Hepatocyte (in vitro differentiated cells): ENCODE data around the gene HTRA2. TPM values are rescaled to one million over a fixed set of nuclear protein-coding genes. Genes with fewer than 3 reads are reported as not detected.
A peak's percentile ranks its signal among the peaks of the same experiment; 100 is the strongest.
"Not testable (repeated sequence)": the region's sequence is repeated elsewhere in the genome, so short reads cannot be mapped to it uniquely, and the experiment has no call there.

Experiments used
- DNase-seq: peaks from one replicate; pipeline ENCODE4 v3.0.0-alpha.2; 2016; ENCODE audit warnings: low spot score
- H2AFZ ChIP-seq: fragments of 200-600 bp; sonication (generic); 2 replicates; pipeline ENCODE4 v1.6.0; 2016; ENCODE audit warnings: antibody characterized with exemption, mild to moderate bottlenecking
- H3K27ac ChIP-seq: fragments of 200-600 bp; sonication (generic); 2 replicates; pipeline ENCODE4 v1.5.1; 2016; ENCODE audit warnings: mild to moderate bottlenecking
- H3K27me3 ChIP-seq: fragments of 200-600 bp; sonication (generic); 2 replicates; pipeline ENCODE4 v1.6.1; 2016
- H3K36me3 ChIP-seq: fragments of 200-600 bp; sonication (generic); replicated peaks from 2 replicates; pipeline ENCODE4 v1.5.1; 2016; ENCODE audit warnings: low read depth; ENCODE audit not compliant: insufficient read depth
- H3K4me1 ChIP-seq: fragments of 200-600 bp; sonication (generic); 2 replicates; pipeline ENCODE4 v1.5.1; 2016; ENCODE audit warnings: mild to moderate bottlenecking, moderate library complexity; ENCODE audit not compliant: insufficient read depth
- H3K4me2 ChIP-seq: fragments of 200-600 bp; sonication (generic); 2 replicates; pipeline ENCODE4 v1.6.0; 2016
- H3K4me3 ChIP-seq: fragments of 200-600 bp; sonication (generic); 2 replicates; pipeline ENCODE4 v1.5.1; 2016; ENCODE audit warnings: mild to moderate bottlenecking
- H3K79me2 ChIP-seq: fragments of 200-600 bp; sonication (generic); 2 replicates; pipeline ENCODE4 v1.6.0; 2017; ENCODE audit warnings: mild to moderate bottlenecking
- H3K9me2 ChIP-seq: fragments of 200-600 bp; sonication (generic); replicated peaks from 2 replicates; pipeline ENCODE4 v1.6.0; 2017; ENCODE audit warnings: mild to moderate bottlenecking; ENCODE audit not compliant: insufficient read depth
- H3K9me3 ChIP-seq: fragments of 200-600 bp; sonication (generic); 2 replicates; pipeline ENCODE4 v1.5.1; 2016; ENCODE audit warnings: low read depth, mild to moderate bottlenecking
- H4K20me1 ChIP-seq: fragments of 200-600 bp; sonication (generic); 2 replicates; pipeline ENCODE4 v1.6.0; 2016; ENCODE audit warnings: mild to moderate bottlenecking; ENCODE audit not compliant: insufficient read depth, poor library complexity, severe bottlenecking
- CTCF ChIP-seq: fragments of 200-600 bp; sonication (generic); IDR thresholded peaks from 2 replicates; pipeline ENCODE4 v1.5.1; 2016; ENCODE audit warnings: antibody characterized with exemption, mild to moderate bottlenecking; ENCODE audit not compliant: poor library complexity
- EZH2 ChIP-seq: fragments of 200-600 bp; sonication (generic); IDR thresholded peaks from 2 replicates; pipeline ENCODE4 v1.6.1; 2016; ENCODE audit warnings: antibody characterized with exemption, mild to moderate bottlenecking, borderline replicate concordance
- EZH2phosphoT487 ChIP-seq: fragments of 200-600 bp; sonication (generic); IDR thresholded peaks from one replicate; pipeline ENCODE4 v1.6.1; 2018; ENCODE audit warnings: antibody characterized with exemption, mild to moderate bottlenecking, low read depth, moderate library complexity; ENCODE audit not compliant: unreplicated experiment, severe bottlenecking
- WGBS: methylation state at CpG from one replicate; pipeline ENCODE4 v1.1.6; 2016; ENCODE audit warnings: low lambda C conversion rate; ENCODE audit errors: missing lambda C conversion rate; 5-methylcytosine and 5-hydroxymethylcytosine counted together
- polyA plus RNA-seq: library from polyadenylated mRNA; unstranded; fragments of >200 nt; fragmentation: Nextera tagmentation; extraction: Ambion mirVana; gene quantifications from 2 replicates; pipeline ENCODE4 v1.2.1, GENCODE V29; 2016
- total RNA-seq: library from RNA; depleted of rRNA; stranded (reverse); fragments of >200 nt; gene quantifications from 2 replicates; pipeline ENCODE4 v1.2.3, GENCODE V29; 2014

HTRA2 gene
- total and polyA plus RNA-seq, 2 experiments from 2014 or later, result 31.2 to 33.5 TPM

- peak within 1 kb of the TSS; percentile 85 for H3K4me3 ChIP-seq
- peak within 1 kb of the TSS; percentile 75 for H2AFZ ChIP-seq
- peak within 1 kb of the TSS; percentile 86 for H3K27ac ChIP-seq
- H3K9me2 ChIP-seq, result no peaks in the 10 kb centered on the region
- no peaks in the 10 kb centered on the region for H3K36me3 ChIP-seq
- H3K79me2 ChIP-seq, result peaks cover 55% of the 10 kb centered on the region
- peak within 1 kb of the TSS; percentile 100 for H3K4me2 ChIP-seq
- 3% methylated on average over 50 of the region's 50 CpGs for WGBS
- H3K9me3 ChIP-seq, result no peaks in the 10 kb centered on the region
- no peaks in the 10 kb centered on the region for H3K27me3 ChIP-seq
- peaks cover 18% of the 10 kb centered on the region for H3K4me1 ChIP-seq
- no peaks in the 10 kb centered on the region for H4K20me1 ChIP-seq
- no peak for TF ChIP-seq EZH2
- no peak for TF ChIP-seq EZH2phosphoT487
- TF ChIP-seq CTCF, result peak; percentile 96
- peak; percentile 97 for DNase-seq
Measured at GRCh38 chr2:74482801-74483674, 46.7 kb upstream of the HTRA2 start, which contains the start of the genes CCDC142 and TTC31. CCDC142 (minus strand) TSS chr2:74482998; CDS start chr2:74482837, 161 bp downstream. TTC31 (plus strand) TSS chr2:74483081; CDS start chr2:74483096, 15 bp downstream.

- DNase-seq, H4K20me1 ChIP-seq, H3K27me3 ChIP-seq, H3K36me3 ChIP-seq, H3K9me2 ChIP-seq, H3K9me3 ChIP-seq: not testable (repeated sequence)
- H3K4me2 ChIP-seq, result peak overlapping the region; percentile 80
- H3K4me1 ChIP-seq, result peaks cover 18% of the 10 kb centered on the region
- peak overlapping the region; percentile 72 for H2AFZ ChIP-seq
- H3K79me2 ChIP-seq, result peaks cover 51% of the 10 kb centered on the region
- peak overlapping the region; percentile 86 for H3K27ac ChIP-seq
- peak overlapping the region; percentile 24 for H3K4me3 ChIP-seq
- WGBS, result 89% methylated on average over 19 of the region's 19 CpGs
Measured at GRCh38 chr2:74483675-74484164, 46.0 kb upstream of the HTRA2 start.

GRCh38 chr2:74486141-74486540 is 43.6 kb upstream of the HTRA2 start:
- H3K36me3 ChIP-seq, result no peaks in the 10 kb centered on the region
- TF ChIP-seq CTCF (no peak), EZH2phosphoT487 (no peak), EZH2 (no peak)

More at GRCh38 chr2:74486141-74486540, 43.6 kb upstream of the HTRA2 start:
- H2AFZ ChIP-seq, result no peak overlapping the region
- no peaks in the 10 kb centered on the region for H3K9me2 ChIP-seq
- H3K9me3 ChIP-seq, result no peaks in the 10 kb centered on the region
- peaks cover 12% of the 10 kb centered on the region for H3K4me1 ChIP-seq
- H3K27ac ChIP-seq, result no peak overlapping the region
- no peaks in the 10 kb centered on the region for H3K27me3 ChIP-seq
- H4K20me1 ChIP-seq, result no peaks in the 10 kb centered on the region
- H3K4me2 ChIP-seq, result no peak overlapping the region
- no peak overlapping the region for H3K4me3 ChIP-seq
- WGBS, result 96% methylated on average over 2 of the region's 2 CpGs
- H3K79me2 ChIP-seq, result peaks cover 33% of the 10 kb centered on the region
- no peak for DNase-seq
